Hair follicle dermal papilla cell (primary cell): ENCODE results near the gene GHDC. TPM values are rescaled to one million over a fixed set of nuclear protein-coding genes. Genes with fewer than 3 reads are reported as not detected.

ENCODE experiments used
- total RNA-seq: library from RNA; depleted of rRNA; stranded (reverse); fragments of >200 nt; gene quantifications from 2 replicates; pipeline ENCODE4 v1.2.3, GENCODE V29; 2012

GHDC gene
- total RNA-seq = 18.3 and 22.1 TPM in 2 replicates

GRCh38 chr17:42193969-42194899 is at the start of gene GHDC:
TSS of gene GHDC (minus strand) at chr17:42194494. CDS start at chr17:42193581, 913 bp downstream.

GRCh38 chr17:42184713-42185620 is 9.3 kb downstream of the GHDC start, which contains the start of gene HCRT:
TSS of gene HCRT (minus strand) at chr17:42185452. CDS start at chr17:42185365, 87 bp downstream.

GRCh38 chr17:42180922-42181850 is 13.1 kb downstream of the GHDC start, which contains the start of gene KCNH4:
TSS of gene KCNH4 (minus strand) at chr17:42181142. CDS start at chr17:42180945, 197 bp downstream.

Other genes starting within 250 kb of the GHDC start
- gene CNP, start 227.7 kb downstream of the GHDC start, total RNA-seq = 93.0 and 95.2 TPM in 2 replicates
- gene DNAJC7, start 177.1 kb downstream of the GHDC start, total RNA-seq = 63.1 and 64.8 TPM in 2 replicates
- 46.8 and 50.3 TPM in 2 replicates for gene NKIRAS2, start 174.4 kb downstream of the GHDC start, total RNA-seq
- gene C17orf113, start 143.9 kb downstream of the GHDC start, total RNA-seq = 0.49 TPM in 2 replicates
- gene ZNF385C, start 96.0 kb downstream of the GHDC start, total RNA-seq = not detected in 2 replicates
- gene DHX58, start 81.8 kb downstream of the GHDC start, total RNA-seq = 19.6 and 19.8 TPM in 2 replicates
- gene KAT2A, start 73.1 kb downstream of the GHDC start, total RNA-seq = 8.5 and 9.2 TPM in 2 replicates
- gene HSPB9, start 71.7 kb downstream of the GHDC start, total RNA-seq = not detected in 2 replicates
- gene RAB5C, start 39.5 kb downstream of the GHDC start, total RNA-seq = 94.3 and 113 TPM in 2 replicates
- gene KCNH4, start 13.4 kb downstream of the GHDC start, total RNA-seq = under 0.01 TPM in 1 of 2 replicates, not detected in the other
- not detected in 2 replicates for gene HCRT, start 9.0 kb downstream of the GHDC start, total RNA-seq
- 42.7 and 55.8 TPM in 2 replicates for gene STAT5B, start 81.9 kb upstream of the GHDC start, total RNA-seq
- gene STAT5A, start 94.0 kb upstream of the GHDC start, total RNA-seq = 37.8 and 55.3 TPM in 2 replicates
- 203 and 277 TPM in 2 replicates for gene STAT3, start 193.9 kb upstream of the GHDC start, total RNA-seq
- 1,335 and 1,666 TPM in 2 replicates for gene CAVIN1, start 228.8 kb upstream of the GHDC start, total RNA-seq